ENCODE data around the gene UCHL3.

The UCHL3 gene

GRCh38 chr13:75550159-75550567, 572 bp downstream of the UCHL3 start:
- DNase-seq = no peak

GRCh38 chr13:75554464-75554863, 4.9 kb downstream of the UCHL3 start:
- no peak for DNase-seq

- no peak for DNase-seq
Measured at GRCh38 chr13:75554981-75555380, 5.4 kb downstream of the UCHL3 start.

- no peak for DNase-seq
Measured at GRCh38 chr13:75555836-75556235, 6.2 kb downstream of the UCHL3 start.

- DNase-seq = no peak
Measured at GRCh38 chr13:75556961-75557360, 7.4 kb downstream of the UCHL3 start.

- DNase-seq = no peak
Measured at GRCh38 chr13:75558145-75558840, 8.7 kb downstream of the UCHL3 start.

- DNase-seq = no peak
Measured at GRCh38 chr13:75566658-75567057, 17.1 kb downstream of the UCHL3 start.

- no peak for DNase-seq
Measured at GRCh38 chr13:75569576-75569975, 20.0 kb downstream of the UCHL3 start.

- no peak for DNase-seq
Measured at GRCh38 chr13:75579529-75579928, 29.9 kb downstream of the UCHL3 start.

- DNase-seq = no peak
Measured at GRCh38 chr13:75581874-75582640, 32.5 kb downstream of the UCHL3 start.

GRCh38 chr13:75583091-75583490, 33.5 kb downstream of the UCHL3 start:
- DNase-seq = no peak

- DNase-seq = no peak
Measured at GRCh38 chr13:75585153-75585552, 35.6 kb downstream of the UCHL3 start.

GRCh38 chr13:75587679-75588078, 38.1 kb downstream of the UCHL3 start:
- no peak for DNase-seq

- no peak for DNase-seq
Measured at GRCh38 chr13:75596657-75597182, 47.1 kb downstream of the UCHL3 start.

- DNase-seq = no peak
Measured at GRCh38 chr13:75600371-75600770, 50.8 kb downstream of the UCHL3 start.

- DNase-seq = no peak
Measured at GRCh38 chr13:75603038-75603437, 53.4 kb downstream of the UCHL3 start.

- DNase-seq = no peak
Measured at GRCh38 chr13:75607447-75607846, 57.9 kb downstream of the UCHL3 start.

- DNase-seq = no peak
Measured at GRCh38 chr13:75610466-75610865, 60.9 kb downstream of the UCHL3 start.

GRCh38 chr13:75612354-75612753, 62.8 kb downstream of the UCHL3 start:
- no peak for DNase-seq

- no peak for DNase-seq
Measured at GRCh38 chr13:75617230-75617629, 67.6 kb downstream of the UCHL3 start.

GRCh38 chr13:75618308-75618707, 68.7 kb downstream of the UCHL3 start:
- no peak for DNase-seq

GRCh38 chr13:75620020-75620419, 70.4 kb downstream of the UCHL3 start:
- no peak for DNase-seq

GRCh38 chr13:75621147-75621546, 71.6 kb downstream of the UCHL3 start:
- no peak for DNase-seq

- DNase-seq = no peak
Measured at GRCh38 chr13:75628801-75629200, 79.2 kb downstream of the UCHL3 start.
